Measurements from ENCODE around the gene SEC14L6. TPM values are rescaled to one million over a fixed set of nuclear protein-coding genes. Genes with fewer than 3 reads are reported as not detected.
A peak's percentile ranks its signal among the peaks of the same experiment; 100 is the strongest.
"Not testable (repeated sequence)": the region's sequence is repeated elsewhere in the genome, so short reads cannot be mapped to it uniquely, and the experiment has no call there.

SEC14L6 gene
- 1 to 10 TPM in 1 of 8 experiments, under 1 TPM in 6, not detected in 1; 0.05 to 2.6 (median 0.18) TPM for total RNA-seq

GRCh38 chr22:30546616-30547015 lies at the start of gene SEC14L6:
Gene SEC14L6 (minus strand): TSS chr22:30546741. CDS start chr22:30546682, 59 bp downstream.
- WGBS, 10 experiments = 13 to 100% (median 81%) methylated on average over 1 to 5 of the region's 7 CpGs; no CpG with 5 or more reads in 4 of the 10 experiments
- Histone ChIP-seq H3K27ac (no peak within 1 kb of the TSS), H3K4me3 (no peak within 1 kb of the TSS), H3K4me1 (replicated peaks in 1 of 2) (peaks cover 0 to 7% of the 10 kb centered on the region in 2 donors)
- in situ Hi-C loops (cut with MboI; ENCODE audit: low pct_unique_long_range_greater_than_20kb in 2 of 9, low sequenced_read_pairs in 9 of 9, unreplicated experiment in 9 of 9) = no loop called here
- ATAC-seq (replicated peaks in 6 of 8) = no peak

GRCh38 chr22:30596199-30596598 lies 49.7 kb upstream of the SEC14L6 start:
- no peak overlapping the region for H3K4me3 ChIP-seq
- no peak overlapping the region for H3K27ac ChIP-seq
- H3K4me1 ChIP-seq (replicated peaks in 1 of 2) = no peaks in the 10 kb centered on the region
- in situ Hi-C loops (cut with MboI; ENCODE audit: low pct_unique_long_range_greater_than_20kb in 2 of 9, low sequenced_read_pairs in 9 of 9, unreplicated experiment in 9 of 9) = no loop called here
- no peak for ATAC-seq (replicated peaks in 6 of 8)
- WGBS, 10 experiments = 8 to 80% (median 70%) methylated on average over 2 of the region's 2 CpGs; no CpG with 5 or more reads in 5 of the 10 experiments

GRCh38 chr22:30592360-30592713 lies 45.8 kb upstream of the SEC14L6 start:
- WGBS, 10 experiments = 0 to 93% (median 46%) methylated on average over 2 to 14 of the region's 18 CpGs; no CpG with 5 or more reads in 3 of the 10 experiments
- peak in 1 of 8 experiments; percentile 10 for ATAC-seq (replicated peaks in 6 of 8)
- peak overlapping the region; percentile 4 to 75 (median 17) for H3K4me3 ChIP-seq
- H3K27ac ChIP-seq; H3K4me1 ChIP-seq (replicated peaks in 1 of 2); in situ Hi-C loops (cut with MboI; ENCODE audit: low pct_unique_long_range_greater_than_20kb in 2 of 9, low sequenced_read_pairs in 9 of 9, unreplicated experiment in 9 of 9): not testable (repeated sequence)

DNA sequence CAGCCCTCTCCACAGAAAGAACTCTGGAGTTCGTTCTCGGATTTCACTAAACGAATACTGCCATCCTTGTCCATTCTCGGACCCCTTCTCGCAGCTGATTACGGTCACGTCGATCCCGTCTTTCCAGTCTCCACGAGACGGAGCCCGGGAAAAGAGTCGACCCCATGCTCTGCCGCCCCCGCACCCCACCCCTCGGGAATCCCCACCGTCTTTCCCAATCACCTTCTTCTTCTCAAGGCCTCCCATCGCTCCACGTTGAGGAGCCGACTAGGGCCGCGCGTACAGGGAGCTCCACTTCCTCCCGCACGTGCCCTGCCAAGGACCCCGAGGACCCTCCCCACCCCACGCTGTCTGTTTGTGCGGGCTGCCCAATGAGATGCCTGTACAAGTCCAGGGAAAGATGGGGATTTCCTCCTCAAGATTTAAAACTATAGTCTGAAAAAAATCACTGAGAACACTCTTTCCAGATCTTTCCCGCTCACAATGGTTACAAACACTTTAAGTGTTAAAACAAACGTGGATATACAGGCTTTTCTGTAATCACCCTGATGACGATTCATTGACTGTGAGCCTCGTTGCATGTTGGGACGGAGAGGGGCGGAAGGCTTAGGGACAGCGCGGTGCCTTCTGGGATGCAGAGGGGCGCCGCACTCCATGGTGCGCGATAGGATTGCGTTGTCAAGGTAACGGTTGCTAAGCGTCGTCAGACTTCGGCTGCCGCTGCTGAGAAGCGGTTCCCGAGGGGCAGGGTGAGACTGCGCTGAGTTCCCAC lies 45.2 kb upstream of the SEC14L6 start, which contains the start of gene PES1:
TSS of gene PES1 (minus strand) at position 323 of the 772 bp plus-strand sequence. CDS start at position 246, 77 bp downstream.
- Histone ChIP-seq H3K27ac (peak within 1 kb of the TSS; percentile 97 to 98), H3K4me1 (replicated peaks in 1 of 2) (peaks cover 6 to 7% of the 10 kb centered on the region in 2 donors), H3K4me3 (peak within 1 kb of the TSS; percentile 59 to 85 (median 75))
- WGBS, 10 experiments = 0 to 2% (median 0%) methylated on average over 2 to 32 of the region's 49 CpGs; no CpG with 5 or more reads in 2 of the 10 experiments
- in situ Hi-C loops (cut with MboI; ENCODE audit: low pct_unique_long_range_greater_than_20kb in 2 of 9, low sequenced_read_pairs in 9 of 9, unreplicated experiment in 9 of 9) = no loop called here
- ATAC-seq (replicated peaks in 6 of 8) = peak; percentile 96 to 99 (median 96)

DNA sequence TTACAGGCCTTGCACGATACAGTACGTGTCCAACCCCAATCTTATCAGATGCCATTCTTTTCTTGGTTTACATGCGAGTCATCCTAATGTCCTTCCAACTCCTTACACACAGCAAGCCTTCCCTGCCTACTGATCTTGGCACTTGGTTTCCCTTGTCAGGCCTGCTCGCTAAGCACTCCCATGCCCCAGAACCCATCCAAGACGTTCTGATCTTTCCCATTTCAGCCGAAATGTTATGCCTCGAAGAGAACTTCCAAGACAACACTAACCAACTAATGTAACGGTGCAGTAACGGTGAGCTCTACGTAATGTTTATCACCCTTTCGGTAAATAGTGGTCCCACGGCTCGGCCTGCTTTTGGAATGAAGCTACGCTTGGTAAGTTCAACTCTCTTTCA lies 44.6 kb upstream of the SEC14L6 start:
- in situ Hi-C loops (cut with MboI; ENCODE audit: low pct_unique_long_range_greater_than_20kb in 2 of 9, low sequenced_read_pairs in 9 of 9, unreplicated experiment in 9 of 9) = no loop called here
- peak overlapping the region; percentile 59 to 85 (median 75) for H3K4me3 ChIP-seq
- ATAC-seq (replicated peaks in 6 of 8) = peak in 2 of 8 experiments; percentile 2 to 8
- 0 to 11% (median 0%) methylated on average over 1 to 13 of the region's 14 CpGs; no CpG with 5 or more reads in 1 of the 10 experiments for WGBS, 10 experiments
- peak overlapping the region; percentile 97 to 98 for H3K27ac ChIP-seq
- H3K4me1 ChIP-seq (replicated peaks in 1 of 2) = peaks cover 6 to 7% of the 10 kb centered on the region in 2 donors

DNA sequence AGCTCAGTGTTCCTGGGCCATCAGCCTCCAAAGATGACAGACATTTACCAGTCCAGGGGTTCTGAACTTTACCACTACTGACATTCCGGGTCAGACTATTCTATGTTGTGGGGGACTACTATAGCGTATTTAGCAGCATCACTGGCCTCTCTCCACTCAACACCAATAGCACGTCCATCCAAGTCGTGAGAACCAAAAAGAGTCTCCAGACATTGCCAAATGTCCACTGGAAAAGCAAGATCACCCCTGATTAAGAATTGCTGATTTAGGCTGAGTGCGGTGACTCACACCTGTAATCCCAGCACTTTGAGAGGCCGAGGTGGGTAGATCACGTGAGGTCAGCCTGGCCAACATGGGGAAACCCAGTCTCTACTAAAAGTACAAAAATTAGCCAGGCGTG lies 39.9 kb upstream of the SEC14L6 start:
- no peak for ATAC-seq (replicated peaks in 6 of 8)
- H3K4me3 ChIP-seq = no peak overlapping the region
- no peak overlapping the region for H3K27ac ChIP-seq
- H3K4me1 ChIP-seq (replicated peaks in 1 of 2) = peaks cover 6 to 7% of the 10 kb centered on the region in 2 donors
- in situ Hi-C loops (cut with MboI; ENCODE audit: low pct_unique_long_range_greater_than_20kb in 2 of 9, low sequenced_read_pairs in 9 of 9, unreplicated experiment in 9 of 9) = no loop called here
- WGBS, 10 experiments = 80 to 100% (median 94%) methylated on average over 2 to 5 of the region's 8 CpGs; no CpG with 5 or more reads in 5 of the 10 experiments

GRCh38 chr22:30584441-30584840 lies 37.9 kb upstream of the SEC14L6 start:
- no peak overlapping the region for H3K27ac ChIP-seq
- no peaks in the 10 kb centered on the region for H3K4me1 ChIP-seq (replicated peaks in 1 of 2)
- ATAC-seq (replicated peaks in 6 of 8) = no peak
- in situ Hi-C loops (cut with MboI; ENCODE audit: low pct_unique_long_range_greater_than_20kb in 2 of 9, low sequenced_read_pairs in 9 of 9, unreplicated experiment in 9 of 9) = no loop called here
- H3K4me3 ChIP-seq = no peak overlapping the region
- WGBS, 10 experiments = 80% methylated on average over 1 of the region's 15 CpGs; no CpG with 5 or more reads in 9 of the 10 experiments

GRCh38 chr22:30582788-30583545 lies 36.4 kb upstream of the SEC14L6 start:
- Histone ChIP-seq H3K27ac (no peak overlapping the region), H3K4me1 (replicated peaks in 1 of 2) (no peaks in the 10 kb centered on the region), H3K4me3 (no peak overlapping the region)
- in situ Hi-C loops (cut with MboI; ENCODE audit: low pct_unique_long_range_greater_than_20kb in 2 of 9, low sequenced_read_pairs in 9 of 9, unreplicated experiment in 9 of 9) = no loop called here
- ATAC-seq (replicated peaks in 6 of 8) = peak in 5 of 8 experiments; percentile 7 to 61 (median 44)
- WGBS, 10 experiments = 89% methylated on average over 3 of the region's 13 CpGs; no CpG with 5 or more reads in 9 of the 10 experiments

DNA sequence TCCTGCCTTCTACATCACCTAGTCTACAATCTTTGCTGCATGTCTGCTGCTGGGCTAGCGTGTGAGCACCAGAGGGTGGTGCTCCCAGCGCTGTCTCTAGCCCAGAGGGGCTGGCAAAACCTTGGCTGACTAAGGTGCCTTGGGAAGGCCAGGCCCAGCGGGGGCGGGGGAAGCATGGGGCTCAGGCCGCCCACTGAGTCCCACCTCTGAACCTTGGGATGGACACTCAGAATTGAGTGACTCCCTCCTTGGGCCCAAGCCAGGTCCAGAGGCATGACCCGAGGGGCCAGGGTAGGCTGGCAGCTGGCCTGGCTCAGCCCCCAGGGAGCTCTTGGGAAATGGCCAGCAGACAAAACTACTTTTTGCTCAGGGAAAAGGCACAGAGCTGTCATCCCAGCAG lies 35.5 kb upstream of the SEC14L6 start:
- 40% methylated on average over 1 of the region's 6 CpGs; no CpG with 5 or more reads in 9 of the 10 experiments for WGBS, 10 experiments
- in situ Hi-C loops (cut with MboI; ENCODE audit: low pct_unique_long_range_greater_than_20kb in 2 of 9, low sequenced_read_pairs in 9 of 9, unreplicated experiment in 9 of 9) = no loop called here
- ATAC-seq (replicated peaks in 6 of 8) = no peak
- no peak overlapping the region for H3K4me3 ChIP-seq
- no peak overlapping the region for H3K27ac ChIP-seq
- H3K4me1 ChIP-seq (replicated peaks in 1 of 2) = no peaks in the 10 kb centered on the region

- no peak overlapping the region for H3K4me3 ChIP-seq
- in situ Hi-C loops (cut with MboI; ENCODE audit: low pct_unique_long_range_greater_than_20kb in 2 of 9, low sequenced_read_pairs in 9 of 9, unreplicated experiment in 9 of 9) = no loop called here
- no peak overlapping the region for H3K27ac ChIP-seq
- 92 to 100% methylated on average over 2 to 3 of the region's 6 CpGs; no CpG with 5 or more reads in 8 of the 10 experiments for WGBS, 10 experiments
- ATAC-seq (replicated peaks in 6 of 8) = no peak
- no peaks in the 10 kb centered on the region for H3K4me1 ChIP-seq (replicated peaks in 1 of 2)
Measured at GRCh38 chr22:30580896-30581295, 34.4 kb upstream of the SEC14L6 start.

DNA sequence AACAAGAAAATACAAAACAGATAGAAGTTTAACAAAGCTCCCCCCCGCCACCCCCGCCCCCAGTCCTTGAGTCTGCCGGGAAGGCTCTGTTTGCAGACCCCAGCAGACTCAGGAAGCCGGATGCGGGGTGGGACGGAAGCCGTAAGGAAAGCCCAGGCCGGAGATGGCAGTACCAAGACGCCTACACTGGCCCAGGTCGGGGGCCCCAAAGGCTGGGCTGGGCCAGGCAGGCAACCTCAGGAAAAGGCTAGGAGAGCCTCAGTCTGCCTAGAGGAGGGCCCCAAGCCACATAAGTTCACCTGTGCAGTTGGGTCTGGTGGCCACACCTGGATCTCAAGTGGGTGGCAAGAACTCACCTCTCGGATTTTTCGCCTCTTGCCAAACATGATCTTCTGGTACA lies 31.9 kb upstream of the SEC14L6 start:
- WGBS, 10 experiments = 77 to 100% (median 92%) methylated on average over 1 to 6 of the region's 12 CpGs; no CpG with 5 or more reads in 6 of the 10 experiments
- no peak overlapping the region for H3K27ac ChIP-seq
- H3K4me1 ChIP-seq (replicated peaks in 1 of 2) = peaks cover 6 to 17% of the 10 kb centered on the region in 2 donors
- no peak overlapping the region for H3K4me3 ChIP-seq
- no peak for ATAC-seq (replicated peaks in 6 of 8)
- in situ Hi-C loops (cut with MboI; ENCODE audit: low pct_unique_long_range_greater_than_20kb in 2 of 9, low sequenced_read_pairs in 9 of 9, unreplicated experiment in 9 of 9) = no loop called here

GRCh38 chr22:30575859-30576258 lies 29.3 kb upstream of the SEC14L6 start:
- H3K4me1 ChIP-seq (replicated peaks in 1 of 2) = peaks cover 6 to 24% of the 10 kb centered on the region in 2 donors
- 76 to 97% (median 83%) methylated on average over 1 to 6 of the region's 15 CpGs; no CpG with 5 or more reads in 3 of the 10 experiments for WGBS, 10 experiments
- H3K27ac ChIP-seq = no peak overlapping the region
- ATAC-seq (replicated peaks in 6 of 8) = no peak
- in situ Hi-C loops (cut with MboI; ENCODE audit: low pct_unique_long_range_greater_than_20kb in 2 of 9, low sequenced_read_pairs in 9 of 9, unreplicated experiment in 9 of 9) = no loop called here
- no peak overlapping the region for H3K4me3 ChIP-seq
